Spleen (tissue), 7 donors: Measurements from ENCODE around the gene ZSCAN9.

Source experiments
- POLR2A ChIP-seq, 3 donors: fragments of 450-650 bp; IDR thresholded peaks; one replicate each; pipeline ENCODE4 v1.5.1; 2017; ENCODE audit warnings: antibody characterized with exemption in 3 of 3, mild to moderate bottlenecking in 1 of 3
- POLR2AphosphoS5 ChIP-seq, 3 donors: sonication (generic); formaldehyde crosslinking; IDR thresholded peaks; one replicate each; pipeline ENCODE4 v1.5.1; 2017; ENCODE audit warnings: antibody characterized with exemption in 3 of 3
- TF ChIP-seq, protein P1 (sequence below), 11 experiments: fragments of 200-600 bp in 7 of 11; fragments of 450-650 bp in 4 of 11; sonication (generic) in 4 of 11; IDR thresholded peaks in 8 of 11; conservative IDR thresholded peaks in 3 of 11; 1 replicate in 7 of 11; 2 replicates in 4 of 11; pipeline versions ENCODE4 v1.4.0 to v1.8.0; 2016 to 2021; ENCODE audit warnings: antibody characterized with exemption in 11 of 11, inconsistent platforms in 4 of 11, mild to moderate bottlenecking in 1 of 11
- donor health status: DM: no; HTN: no; CAD: no; lungs with moderate emphysema.
- donor health status: DM: no; HTN: no; CAD: no.
- donor health status: DM: no; HTN: no; CAD: no.

DNA sequence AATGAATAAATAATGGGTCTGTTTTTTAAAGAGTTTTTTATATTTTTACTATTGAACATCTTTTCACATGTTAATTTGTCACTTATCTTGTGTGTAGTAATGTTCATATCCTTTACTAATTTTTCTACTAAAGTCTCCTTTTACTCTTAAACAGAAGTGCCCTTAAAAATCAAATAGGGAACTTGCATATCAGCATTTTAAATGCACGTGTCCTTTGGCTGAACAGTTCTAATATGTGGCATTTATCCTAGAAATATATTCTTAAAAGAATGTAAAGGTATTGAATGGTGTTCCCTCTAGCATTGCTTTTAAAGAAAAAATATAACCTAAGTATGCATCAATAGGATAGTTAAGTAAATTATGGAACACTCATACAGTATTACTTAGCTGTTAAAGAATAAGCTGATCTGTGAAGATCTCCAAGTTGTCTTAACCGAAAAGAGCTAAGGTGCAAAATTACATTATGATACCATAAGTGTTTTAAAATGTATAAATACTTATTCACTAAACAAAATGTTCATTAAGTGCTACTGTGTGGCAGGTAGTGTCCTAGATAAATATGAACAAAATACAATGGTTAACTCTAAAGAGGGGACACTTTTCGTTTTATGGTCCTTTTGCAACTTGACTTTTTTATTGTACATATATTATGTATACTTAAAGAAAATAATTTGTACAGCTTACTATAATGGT lies 55.7 kb downstream of the ZSCAN9 start:
- TF ChIP-seq POLR2A (IDR thresholded peaks at IDR 0.05) (no peak), POLR2AphosphoS5 (IDR thresholded peaks at IDR 0.05) (no peak)
- TF ChIP-seq, protein P1, sequence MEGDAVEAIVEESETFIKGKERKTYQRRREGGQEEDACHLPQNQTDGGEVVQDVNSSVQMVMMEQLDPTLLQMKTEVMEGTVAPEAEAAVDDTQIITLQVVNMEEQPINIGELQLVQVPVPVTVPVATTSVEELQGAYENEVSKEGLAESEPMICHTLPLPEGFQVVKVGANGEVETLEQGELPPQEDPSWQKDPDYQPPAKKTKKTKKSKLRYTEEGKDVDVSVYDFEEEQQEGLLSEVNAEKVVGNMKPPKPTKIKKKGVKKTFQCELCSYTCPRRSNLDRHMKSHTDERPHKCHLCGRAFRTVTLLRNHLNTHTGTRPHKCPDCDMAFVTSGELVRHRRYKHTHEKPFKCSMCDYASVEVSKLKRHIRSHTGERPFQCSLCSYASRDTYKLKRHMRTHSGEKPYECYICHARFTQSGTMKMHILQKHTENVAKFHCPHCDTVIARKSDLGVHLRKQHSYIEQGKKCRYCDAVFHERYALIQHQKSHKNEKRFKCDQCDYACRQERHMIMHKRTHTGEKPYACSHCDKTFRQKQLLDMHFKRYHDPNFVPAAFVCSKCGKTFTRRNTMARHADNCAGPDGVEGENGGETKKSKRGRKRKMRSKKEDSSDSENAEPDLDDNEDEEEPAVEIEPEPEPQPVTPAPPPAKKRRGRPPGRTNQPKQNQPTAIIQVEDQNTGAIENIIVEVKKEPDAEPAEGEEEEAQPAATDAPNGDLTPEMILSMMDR (IDR thresholded peaks at IDR 0.05 in 8 of 11, conservative IDR thresholded peaks at IDR 0.05 in 3 of 11): no peak
